Adrenal gland (tissue), 5 donors: Measurements from ENCODE around the gene PCNP.

Experiments used
- POLR2A ChIP-seq, 2 donors: fragments of 450-650 bp; IDR thresholded peaks; one replicate each; pipeline ENCODE4 v1.6.1; 2017; ENCODE audit warnings: antibody characterized with exemption in 2 of 2, mild to moderate bottlenecking in 2 of 2, moderate library complexity in 1 of 2
- TF ChIP-seq, protein P1 (sequence below), 6 experiments: fragments of 450-650 bp in 4 of 6; fragments of 200-600 bp in 2 of 6; sonication (generic) in 1 of 6; IDR thresholded peaks; 1 replicate in 5 of 6; 2 replicates in 1 of 6; pipeline versions ENCODE4 v1.5.1 to v1.8.0; 2016 to 2021; ENCODE audit warnings: antibody characterized with exemption in 6 of 6, mild to moderate bottlenecking in 2 of 6, moderate library complexity in 1 of 6
- donor health status: DM: no; HTN: no; CAD: no.

- TF ChIP-seq, protein P1, sequence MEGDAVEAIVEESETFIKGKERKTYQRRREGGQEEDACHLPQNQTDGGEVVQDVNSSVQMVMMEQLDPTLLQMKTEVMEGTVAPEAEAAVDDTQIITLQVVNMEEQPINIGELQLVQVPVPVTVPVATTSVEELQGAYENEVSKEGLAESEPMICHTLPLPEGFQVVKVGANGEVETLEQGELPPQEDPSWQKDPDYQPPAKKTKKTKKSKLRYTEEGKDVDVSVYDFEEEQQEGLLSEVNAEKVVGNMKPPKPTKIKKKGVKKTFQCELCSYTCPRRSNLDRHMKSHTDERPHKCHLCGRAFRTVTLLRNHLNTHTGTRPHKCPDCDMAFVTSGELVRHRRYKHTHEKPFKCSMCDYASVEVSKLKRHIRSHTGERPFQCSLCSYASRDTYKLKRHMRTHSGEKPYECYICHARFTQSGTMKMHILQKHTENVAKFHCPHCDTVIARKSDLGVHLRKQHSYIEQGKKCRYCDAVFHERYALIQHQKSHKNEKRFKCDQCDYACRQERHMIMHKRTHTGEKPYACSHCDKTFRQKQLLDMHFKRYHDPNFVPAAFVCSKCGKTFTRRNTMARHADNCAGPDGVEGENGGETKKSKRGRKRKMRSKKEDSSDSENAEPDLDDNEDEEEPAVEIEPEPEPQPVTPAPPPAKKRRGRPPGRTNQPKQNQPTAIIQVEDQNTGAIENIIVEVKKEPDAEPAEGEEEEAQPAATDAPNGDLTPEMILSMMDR (IDR thresholded peaks at IDR 0.05) = no peak
- TF ChIP-seq POLR2A (IDR thresholded peaks at IDR 0.05) = no peak
Measured at GRCh38 chr3:101602731-101603130, 28.8 kb downstream of the PCNP start.
